ENCODE measurements around the gene BIRC7. TPM values are rescaled to one million over a fixed set of nuclear protein-coding genes. Genes with fewer than 3 reads are reported as not detected.

The BIRC7 gene
- total RNA-seq, 1 experiment from 2014 or later, result not detected

GRCh38 chr20:63232235-63233060, 3.3 kb upstream of the BIRC7 start:
- TF ChIP-seq CTCF (IDR thresholded peaks at IDR 0.05; ENCODE audit: unreplicated experiment), result no peak
- Mint-ChIP-seq H3K4me1 (ENCODE audit: insufficient read depth, unreplicated experiment) (no peaks in the 10 kb centered on the region), H3K4me3 (ENCODE audit: unreplicated experiment) (no peak overlapping the region), H3K9me3 (ENCODE audit: unreplicated experiment) (no peaks in the 10 kb centered on the region), H3K36me3 (ENCODE audit: insufficient read depth, unreplicated experiment) (no peaks in the 10 kb centered on the region), H3K27ac (ENCODE audit: low read depth, unreplicated experiment) (no peak overlapping the region), H3K27me3 (ENCODE audit: insufficient read depth, unreplicated experiment) (peaks cover 44% of the 10 kb centered on the region)
- CTCF ChIA-PET, result interaction anchor here (0.5 to 7.1 kb wide), 9 partner anchors 8 to 263 kb away, joined by 3 to 115 read pairs (median 3); no protein-coding TSS in a partner anchor
- intact Hi-C loops (cut with micrococcal nuclease), result no loop called here
- peak; percentile 70 for DNase-seq (ENCODE audit: unreplicated experiment)
- POLR2A ChIA-PET, result interaction anchor here (0.6 to 1.7 kb wide), 6 partner anchors 9 to 347 kb away, joined by 3 to 7 read pairs (median 3); partner anchors contain the start of genes ARFGAP1 and YTHDF1
- no TSS peak for BruUV-seq (replicated peaks)

- no peak for TF ChIP-seq CTCF (IDR thresholded peaks at IDR 0.05; ENCODE audit: unreplicated experiment)
- no peak for DNase-seq (ENCODE audit: unreplicated experiment)
- Mint-ChIP-seq H3K4me1 (ENCODE audit: insufficient read depth, unreplicated experiment) (no peaks in the 10 kb centered on the region), H3K9me3 (ENCODE audit: unreplicated experiment) (no peaks in the 10 kb centered on the region), H3K4me3 (ENCODE audit: unreplicated experiment) (no peak overlapping the region), H3K27ac (ENCODE audit: low read depth, unreplicated experiment) (no peak overlapping the region), H3K36me3 (ENCODE audit: insufficient read depth, unreplicated experiment) (no peaks in the 10 kb centered on the region), H3K27me3 (ENCODE audit: insufficient read depth, unreplicated experiment) (peaks cover 44% of the 10 kb centered on the region)
- intact Hi-C loops (cut with micrococcal nuclease), result no loop called here
- ChIA-PET POLR2A (interaction anchor here (0.7 to 1.7 kb wide), 5 partner anchors 9 to 346 kb away, joined by 3 to 7 read pairs (median 3); partner anchors contain the start of genes ARFGAP1 and YTHDF1), CTCF (interaction anchor here (0.6 to 7.1 kb wide), 9 partner anchors 9 to 177 kb away, joined by 3 to 115 read pairs (median 3); no protein-coding TSS in a partner anchor)
- no TSS peak for BruUV-seq (replicated peaks)
Measured at GRCh38 chr20:63233061-63233344, 2.7 kb upstream of the BIRC7 start.

GRCh38 chr20:63233924-63234323, 1.8 kb upstream of the BIRC7 start:
- intact Hi-C loops (cut with micrococcal nuclease), result no loop called here
- CTCF ChIA-PET, result interaction anchor here (0.6 to 7.1 kb wide), 9 partner anchors 10 to 250 kb away, joined by 3 to 115 read pairs (median 6); no protein-coding TSS in a partner anchor
- no peaks in the 10 kb centered on the region for H3K9me3 Mint-ChIP-seq (ENCODE audit: unreplicated experiment)
- H3K4me3 Mint-ChIP-seq (ENCODE audit: unreplicated experiment), result no peak overlapping the region
- no peaks in the 10 kb centered on the region for H3K4me1 Mint-ChIP-seq (ENCODE audit: insufficient read depth, unreplicated experiment)
- H3K27ac Mint-ChIP-seq (ENCODE audit: low read depth, unreplicated experiment), result no peak overlapping the region
- DNase-seq (ENCODE audit: unreplicated experiment), result no peak
- BruUV-seq (replicated peaks), result no TSS peak
- POLR2A ChIA-PET, result interaction anchor here (1.1 to 1.7 kb wide), 4 partner anchors 10 to 287 kb away, joined by 3 to 7 read pairs (median 4); partner anchors contain the start of genes ARFGAP1 and PPDPF
- H3K27me3 Mint-ChIP-seq (ENCODE audit: insufficient read depth, unreplicated experiment), result peaks cover 41% of the 10 kb centered on the region
- no peaks in the 10 kb centered on the region for H3K36me3 Mint-ChIP-seq (ENCODE audit: insufficient read depth, unreplicated experiment)
- TF ChIP-seq CTCF (IDR thresholded peaks at IDR 0.05; ENCODE audit: unreplicated experiment), result no peak

GRCh38 chr20:63234693-63235398, 859 bp upstream of the BIRC7 start:
- intact Hi-C loops (cut with micrococcal nuclease), result no loop called here
- Mint-ChIP-seq H3K9me3 (ENCODE audit: unreplicated experiment) (no peaks in the 10 kb centered on the region), H3K4me1 (ENCODE audit: insufficient read depth, unreplicated experiment) (no peaks in the 10 kb centered on the region), H3K4me3 (ENCODE audit: unreplicated experiment) (no peak overlapping the region), H3K27me3 (ENCODE audit: insufficient read depth, unreplicated experiment) (peaks cover 32% of the 10 kb centered on the region), H3K36me3 (ENCODE audit: insufficient read depth, unreplicated experiment) (no peaks in the 10 kb centered on the region), H3K27ac (ENCODE audit: low read depth, unreplicated experiment) (no peak overlapping the region)
- DNase-seq (ENCODE audit: unreplicated experiment), result peak; percentile 59
- CTCF ChIA-PET, result interaction anchor here (0.6 to 7.1 kb wide), 15 partner anchors 9 to 1028 kb away, joined by 3 to 115 read pairs (median 4); no protein-coding TSS in a partner anchor
- no TSS peak for BruUV-seq (replicated peaks)
- peak; percentile 51 for TF ChIP-seq CTCF (IDR thresholded peaks at IDR 0.05; ENCODE audit: unreplicated experiment)
- POLR2A ChIA-PET, result interaction anchor here (0.9 to 1.6 kb wide), 3 partner anchors 11 to 286 kb away, joined by 3 to 4 read pairs (median 3); partner anchors contain the start of gene PPDPF
